GM13976 (cell line): ENCODE measurements around the gene RBMS1.

Experiments used
- DNase-seq: peaks from one replicate; pipeline ENCODE4 v3.0.0; 2012; ENCODE audit warnings: low spot score
- in situ Hi-C: fragments of 300-500 bp; cut with MboI; formaldehyde crosslinking; loops from one replicate; pipeline ENCODE4 v1.12.0; 2022; ENCODE audit warnings: low sequenced_read_pairs, mixed read lengths, inconsistent platforms; ENCODE audit not compliant: unreplicated experiment
- TF ChIP-seq, protein P1 (sequence below): IDR thresholded peaks from 2 replicates; pipeline ENCODE4 v1.5.1; 2012; ENCODE audit warnings: borderline replicate concordance, mild to moderate bottlenecking; ENCODE audit not compliant: insufficient read depth; ENCODE audit errors: extremely low read depth, missing control alignments, control extremely low read depth

Gene RBMS1

DNA sequence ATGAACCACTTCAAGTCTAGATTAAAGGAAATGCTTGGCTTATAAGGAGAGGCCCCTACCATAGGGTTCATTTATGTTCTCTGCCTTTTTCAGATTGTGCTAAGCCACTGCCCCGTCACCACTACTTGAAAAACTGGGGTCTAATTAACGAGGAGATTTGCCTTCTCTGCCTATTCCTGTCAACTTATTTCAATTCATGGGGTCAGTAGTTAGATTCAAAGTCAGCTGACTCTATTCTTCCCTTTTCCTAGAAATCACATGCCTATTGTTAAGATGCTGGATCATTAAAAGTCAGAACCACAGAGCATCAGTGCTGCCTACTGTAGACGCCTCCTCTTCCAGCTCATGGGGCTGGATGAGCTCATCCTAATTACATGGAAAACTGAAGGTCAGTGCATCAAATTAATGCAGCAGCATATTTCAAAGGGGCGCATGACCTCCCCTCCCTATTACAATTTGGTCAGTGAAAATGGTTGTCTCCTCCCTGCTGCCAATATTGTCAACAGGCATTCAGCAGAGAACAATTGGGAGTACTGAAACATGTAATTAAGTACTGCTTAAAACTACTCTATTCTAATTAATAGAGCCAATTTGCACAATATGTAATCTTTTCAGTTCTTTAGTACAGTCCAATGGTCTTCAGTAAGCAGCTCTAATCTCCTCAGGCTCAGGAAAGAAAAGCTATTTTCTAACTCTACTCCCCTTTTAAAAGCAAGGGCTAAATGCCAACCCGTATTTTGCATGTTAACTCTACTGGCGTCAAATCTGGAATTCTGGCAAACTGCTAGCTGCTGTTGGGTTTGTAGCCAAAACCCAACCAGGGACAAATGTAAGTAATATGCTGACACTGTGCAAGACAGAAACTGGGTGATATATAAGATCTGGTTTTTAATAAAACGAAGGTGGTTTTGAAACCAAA, 176.2 kb downstream of the RBMS1 start:
- in situ Hi-C loops, result no loop called here
- DNase-seq, result no peak
- TF ChIP-seq, protein P1, sequence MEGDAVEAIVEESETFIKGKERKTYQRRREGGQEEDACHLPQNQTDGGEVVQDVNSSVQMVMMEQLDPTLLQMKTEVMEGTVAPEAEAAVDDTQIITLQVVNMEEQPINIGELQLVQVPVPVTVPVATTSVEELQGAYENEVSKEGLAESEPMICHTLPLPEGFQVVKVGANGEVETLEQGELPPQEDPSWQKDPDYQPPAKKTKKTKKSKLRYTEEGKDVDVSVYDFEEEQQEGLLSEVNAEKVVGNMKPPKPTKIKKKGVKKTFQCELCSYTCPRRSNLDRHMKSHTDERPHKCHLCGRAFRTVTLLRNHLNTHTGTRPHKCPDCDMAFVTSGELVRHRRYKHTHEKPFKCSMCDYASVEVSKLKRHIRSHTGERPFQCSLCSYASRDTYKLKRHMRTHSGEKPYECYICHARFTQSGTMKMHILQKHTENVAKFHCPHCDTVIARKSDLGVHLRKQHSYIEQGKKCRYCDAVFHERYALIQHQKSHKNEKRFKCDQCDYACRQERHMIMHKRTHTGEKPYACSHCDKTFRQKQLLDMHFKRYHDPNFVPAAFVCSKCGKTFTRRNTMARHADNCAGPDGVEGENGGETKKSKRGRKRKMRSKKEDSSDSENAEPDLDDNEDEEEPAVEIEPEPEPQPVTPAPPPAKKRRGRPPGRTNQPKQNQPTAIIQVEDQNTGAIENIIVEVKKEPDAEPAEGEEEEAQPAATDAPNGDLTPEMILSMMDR, result no peak

DNA sequence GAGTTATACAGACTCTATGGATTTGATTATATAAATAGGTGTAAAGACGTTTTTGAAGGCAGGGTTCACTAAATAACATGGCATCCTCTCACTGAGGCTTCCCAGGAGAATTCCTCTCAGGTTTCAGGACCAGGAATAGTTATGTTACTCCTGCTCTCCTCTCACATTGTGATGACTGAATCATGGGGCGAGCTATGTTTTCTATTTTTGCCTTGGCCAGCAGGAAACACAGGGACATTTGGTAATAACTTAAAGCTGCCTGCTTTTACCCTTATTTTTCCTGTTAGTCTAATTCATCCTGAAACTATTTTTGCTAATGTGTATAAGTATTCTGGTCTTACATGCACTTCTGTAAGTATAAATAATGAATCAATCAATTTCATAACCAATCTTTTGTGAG, 178.3 kb downstream of the RBMS1 start:
- in situ Hi-C loops, result no loop called here
- no peak for DNase-seq
- TF ChIP-seq, protein P1, result no peak

DNA sequence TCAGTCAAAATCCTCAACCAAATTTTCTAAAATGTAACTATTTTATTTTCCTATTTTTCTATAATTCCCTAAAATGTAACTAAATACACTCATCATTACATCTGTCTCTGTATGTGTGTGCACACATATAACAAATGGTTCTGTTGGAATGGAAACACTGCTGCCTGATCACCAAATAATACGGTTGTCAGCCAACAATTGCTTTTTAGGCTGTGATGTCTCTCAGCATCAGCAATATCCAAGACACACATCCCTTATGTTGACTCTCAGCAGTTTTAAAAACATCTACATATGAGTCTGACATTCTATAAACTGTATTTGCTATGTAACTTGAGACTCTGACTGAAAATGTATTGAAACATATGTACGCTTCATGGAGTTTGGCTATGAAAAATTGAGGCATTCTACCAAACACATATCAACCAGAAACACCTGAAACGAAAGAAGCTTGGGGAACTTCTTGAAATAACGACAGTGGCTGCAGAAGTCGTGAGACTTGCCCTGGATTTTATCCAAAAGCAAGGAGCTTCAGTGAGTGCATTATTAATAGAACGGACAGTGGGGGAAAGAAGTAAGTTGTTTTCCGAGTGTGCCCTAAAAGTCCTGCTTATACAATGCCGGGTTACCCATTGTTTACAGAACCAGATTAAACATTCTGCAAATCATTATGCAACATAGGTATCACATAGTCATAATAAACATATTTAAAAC, 183.3 kb downstream of the RBMS1 start:
- in situ Hi-C loops, result no loop called here
- DNase-seq, result no peak
- TF ChIP-seq, protein P1, result no peak

DNA sequence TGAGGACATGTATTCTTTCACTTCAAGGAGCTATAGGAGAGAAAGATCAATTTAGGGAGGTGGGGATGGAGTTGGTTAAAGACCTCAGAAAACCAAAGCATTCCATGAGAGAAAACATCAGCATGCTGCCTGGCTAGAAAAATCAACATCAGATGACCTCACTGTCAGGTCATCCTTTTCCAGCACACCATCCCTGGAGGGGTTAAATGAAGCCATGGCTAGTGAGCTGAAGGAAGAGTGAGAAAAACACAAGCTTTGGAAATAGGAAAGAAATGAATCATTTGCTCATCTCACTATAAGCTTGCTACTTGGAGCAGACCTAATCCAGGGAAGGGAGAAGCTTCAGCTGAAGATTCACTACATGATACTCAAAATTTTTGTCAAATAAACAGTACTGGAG, 184.0 kb downstream of the RBMS1 start:
- TF ChIP-seq, protein P1, result no peak
- in situ Hi-C loops, result no loop called here

DNA sequence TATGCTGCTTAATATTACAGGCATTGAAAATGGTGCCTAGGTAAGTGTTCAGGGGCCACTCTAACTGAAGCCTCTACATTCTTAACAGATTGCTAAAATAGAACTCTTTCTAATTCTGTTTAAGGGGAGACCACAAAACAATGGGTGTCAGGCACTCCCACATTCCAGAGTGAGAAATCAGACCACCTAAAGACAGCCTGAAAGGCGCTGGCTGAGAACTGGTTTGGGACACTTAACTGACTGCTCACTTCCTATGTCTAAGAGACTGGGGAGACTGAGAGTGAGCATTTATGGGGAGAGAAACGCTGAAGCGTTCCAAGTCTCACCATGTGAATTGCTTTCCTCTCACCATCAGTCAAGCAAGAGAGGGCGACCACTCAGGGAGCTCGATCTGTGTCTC, 184.7 kb downstream of the RBMS1 start:
- in situ Hi-C loops, result no loop called here
- TF ChIP-seq, protein P1, result no peak
- DNase-seq, result no peak

More for the DNA sequence above, 184.0 kb downstream of the RBMS1 start:
- no peak for DNase-seq

DNA sequence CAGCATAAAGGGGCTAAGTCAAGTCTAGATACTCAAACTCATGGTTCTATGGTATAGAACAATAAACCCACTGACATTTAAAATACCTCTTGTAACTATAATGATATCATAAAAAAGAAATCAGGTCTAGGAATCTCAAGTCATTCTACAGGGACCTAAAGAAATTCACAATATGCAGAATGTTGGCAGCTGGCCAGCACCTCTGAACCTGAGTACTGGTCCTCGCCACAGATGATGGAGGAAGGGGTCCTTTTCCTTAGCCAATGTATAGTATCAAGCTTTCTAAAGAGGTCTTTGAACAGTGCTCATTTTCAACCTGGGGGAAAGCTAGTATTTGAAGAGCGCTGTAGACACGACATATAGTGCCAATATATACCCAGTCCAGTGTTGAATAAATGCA, 185.1 kb downstream of the RBMS1 start:
- in situ Hi-C loops, result no loop called here
- no peak for DNase-seq
- TF ChIP-seq, protein P1, result no peak
